HG03135 (cell line): ENCODE data around the gene STAP2.

Experiments used
- ATAC-seq: cut with Tn5 transposase; IDR thresholded peaks from one replicate; pipeline ENCODE4 v1.9.1; 2021; ENCODE audit warnings: mild to moderate bottlenecking, moderate library complexity; ENCODE audit not compliant: unreplicated experiment

The STAP2 gene, protein sequence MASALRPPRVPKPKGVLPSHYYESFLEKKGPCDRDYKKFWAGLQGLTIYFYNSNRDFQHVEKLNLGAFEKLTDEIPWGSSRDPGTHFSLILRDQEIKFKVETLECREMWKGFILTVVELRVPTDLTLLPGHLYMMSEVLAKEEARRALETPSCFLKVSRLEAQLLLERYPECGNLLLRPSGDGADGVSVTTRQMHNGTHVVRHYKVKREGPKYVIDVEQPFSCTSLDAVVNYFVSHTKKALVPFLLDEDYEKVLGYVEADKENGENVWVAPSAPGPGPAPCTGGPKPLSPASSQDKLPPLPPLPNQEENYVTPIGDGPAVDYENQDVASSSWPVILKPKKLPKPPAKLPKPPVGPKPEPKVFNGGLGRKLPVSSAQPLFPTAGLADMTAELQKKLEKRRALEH

DNA sequence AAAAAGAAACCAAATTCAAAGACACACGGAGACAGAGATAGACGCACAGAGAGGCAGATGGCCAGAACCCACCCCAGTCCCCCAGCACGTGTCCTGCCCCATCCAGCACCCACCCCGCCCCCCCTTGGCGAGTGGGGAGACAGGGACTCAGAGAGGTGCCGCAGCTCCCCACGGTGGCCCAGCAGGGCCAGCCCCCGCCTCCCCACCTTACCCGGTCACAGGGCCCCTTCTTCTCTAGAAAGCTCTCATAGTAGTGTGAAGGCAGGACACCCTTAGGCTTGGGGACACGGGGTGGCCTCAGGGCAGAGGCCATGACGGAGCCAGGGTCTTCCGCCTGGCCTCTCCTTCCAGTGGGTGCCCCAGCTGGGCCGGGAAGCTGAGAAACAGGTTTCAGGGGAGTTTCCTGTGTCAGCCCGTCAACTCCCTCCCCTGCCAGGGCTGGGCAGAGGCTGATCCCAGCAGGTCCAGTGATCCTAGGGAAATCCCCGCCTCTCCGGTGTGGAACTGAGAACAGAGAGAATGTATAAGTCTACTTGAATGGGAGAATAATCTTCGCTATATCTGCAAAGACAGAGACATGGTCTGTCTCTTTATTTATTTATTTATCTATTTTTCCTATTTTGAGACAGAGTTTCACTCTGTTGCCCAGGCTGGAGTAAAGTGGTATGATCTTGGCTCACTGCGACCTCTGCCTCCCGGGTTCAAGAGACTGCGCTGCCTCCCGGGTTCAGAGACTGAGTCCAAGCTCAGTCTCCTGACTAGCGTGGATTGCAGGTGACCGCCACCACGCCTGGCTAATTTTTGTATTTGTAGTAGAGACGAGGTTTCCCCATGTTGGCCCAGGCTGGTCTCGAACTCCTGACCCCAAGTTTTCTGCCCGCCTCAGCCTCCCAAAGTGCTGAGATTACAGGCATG, at the start of gene STAP2:
STAP2 (minus strand) TSS at position 387 of the 915 bp plus-strand sequence; CDS start at position 313, 74 bp downstream.
- no peak for ATAC-seq

DNA sequence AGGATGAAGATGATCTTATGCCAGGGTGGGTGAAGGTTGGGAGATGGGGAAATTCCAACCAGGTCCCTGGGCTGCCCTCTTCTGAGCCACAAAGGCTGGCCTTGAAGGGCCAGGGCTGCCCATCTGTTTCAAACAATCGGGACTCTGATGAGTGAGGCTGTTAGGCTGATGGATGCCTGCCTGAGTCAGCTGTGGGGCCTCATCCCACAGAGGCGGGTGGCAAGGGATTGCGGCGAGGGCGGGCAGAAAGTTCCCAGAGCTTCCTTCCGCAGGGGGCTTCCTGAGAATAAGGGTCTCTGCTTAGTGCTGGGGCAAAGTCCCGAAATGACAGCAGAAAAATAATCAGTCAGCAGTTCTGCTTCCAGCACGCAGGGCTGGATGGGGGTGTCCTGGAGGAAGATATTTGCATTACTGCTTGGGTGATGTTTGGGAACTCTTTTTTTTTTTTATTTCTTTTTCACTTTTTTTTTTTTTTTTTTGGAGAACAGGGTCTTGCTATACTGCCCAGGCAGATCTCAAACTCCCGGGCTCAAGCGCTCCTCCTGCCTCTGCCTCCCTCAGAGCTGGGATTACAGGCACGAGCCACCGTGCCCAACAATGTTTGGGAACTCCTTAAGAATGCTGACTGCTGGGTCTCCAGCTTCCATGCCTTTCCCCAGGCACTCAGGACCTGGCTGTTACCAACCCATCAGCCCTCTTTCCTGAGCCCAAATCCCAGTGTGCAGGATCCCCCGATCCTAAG, 47.6 kb upstream of the STAP2 start:
- ATAC-seq: no peak

DNA sequence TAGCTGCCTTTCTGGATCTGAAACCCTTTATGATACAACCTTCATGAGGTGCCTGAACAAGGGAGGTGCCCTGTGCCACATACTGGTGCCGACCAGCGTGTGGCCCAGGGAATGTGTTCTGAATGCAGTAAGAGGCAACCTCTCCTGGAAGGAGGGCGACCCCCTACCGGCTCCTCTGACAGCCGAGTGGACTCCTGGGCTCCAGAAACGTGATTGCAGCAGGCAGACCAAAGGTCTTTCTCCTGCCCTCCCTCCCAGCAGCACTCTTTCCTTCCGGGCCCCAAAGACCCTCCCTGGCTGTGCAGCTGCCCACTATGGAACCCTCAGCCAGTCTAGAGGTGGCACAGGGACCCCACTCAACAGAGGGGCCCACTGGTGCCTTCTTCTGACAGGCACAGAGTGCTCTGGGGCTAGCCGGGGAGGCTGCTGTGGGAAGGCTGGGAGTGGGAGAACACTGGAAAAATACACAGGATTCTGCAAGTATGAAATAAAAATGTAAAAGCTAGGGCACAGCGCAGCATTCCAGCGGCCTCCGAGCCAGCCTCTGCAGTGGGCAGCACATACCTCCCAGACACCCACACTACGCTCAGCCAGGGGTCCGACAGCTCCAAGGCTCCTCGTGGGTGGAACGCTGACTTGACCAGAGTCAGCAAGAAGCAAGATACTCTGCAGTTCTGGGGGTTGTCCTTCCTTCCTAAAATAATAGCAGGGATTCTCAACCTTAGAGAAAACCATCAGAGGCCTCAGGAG, 46.8 kb upstream of the STAP2 start:
- no peak for ATAC-seq

DNA sequence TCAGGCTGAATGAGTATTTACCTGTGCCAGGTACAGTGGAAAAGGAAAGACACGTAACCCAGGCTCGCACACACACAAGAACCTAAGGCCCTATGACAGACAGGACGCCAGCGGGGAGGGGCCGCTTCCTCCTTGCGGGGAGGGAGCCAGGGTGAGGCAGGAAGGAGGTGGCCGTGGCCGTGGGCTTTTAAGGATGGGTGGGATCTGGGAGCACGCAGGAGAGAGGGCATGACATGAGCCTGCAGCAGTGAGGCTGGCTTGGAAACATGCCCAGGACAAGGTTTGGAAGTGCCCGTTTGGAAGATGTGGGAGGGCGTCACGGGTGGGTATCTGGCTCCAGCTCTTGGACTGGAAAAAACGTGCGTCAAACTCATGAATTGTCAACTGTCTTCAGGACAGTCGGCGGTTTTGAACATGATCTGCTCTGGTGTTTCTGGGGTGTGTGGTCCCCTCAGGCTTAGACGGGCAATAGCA, 41.7 kb upstream of the STAP2 start:
- ATAC-seq: no peak

DNA sequence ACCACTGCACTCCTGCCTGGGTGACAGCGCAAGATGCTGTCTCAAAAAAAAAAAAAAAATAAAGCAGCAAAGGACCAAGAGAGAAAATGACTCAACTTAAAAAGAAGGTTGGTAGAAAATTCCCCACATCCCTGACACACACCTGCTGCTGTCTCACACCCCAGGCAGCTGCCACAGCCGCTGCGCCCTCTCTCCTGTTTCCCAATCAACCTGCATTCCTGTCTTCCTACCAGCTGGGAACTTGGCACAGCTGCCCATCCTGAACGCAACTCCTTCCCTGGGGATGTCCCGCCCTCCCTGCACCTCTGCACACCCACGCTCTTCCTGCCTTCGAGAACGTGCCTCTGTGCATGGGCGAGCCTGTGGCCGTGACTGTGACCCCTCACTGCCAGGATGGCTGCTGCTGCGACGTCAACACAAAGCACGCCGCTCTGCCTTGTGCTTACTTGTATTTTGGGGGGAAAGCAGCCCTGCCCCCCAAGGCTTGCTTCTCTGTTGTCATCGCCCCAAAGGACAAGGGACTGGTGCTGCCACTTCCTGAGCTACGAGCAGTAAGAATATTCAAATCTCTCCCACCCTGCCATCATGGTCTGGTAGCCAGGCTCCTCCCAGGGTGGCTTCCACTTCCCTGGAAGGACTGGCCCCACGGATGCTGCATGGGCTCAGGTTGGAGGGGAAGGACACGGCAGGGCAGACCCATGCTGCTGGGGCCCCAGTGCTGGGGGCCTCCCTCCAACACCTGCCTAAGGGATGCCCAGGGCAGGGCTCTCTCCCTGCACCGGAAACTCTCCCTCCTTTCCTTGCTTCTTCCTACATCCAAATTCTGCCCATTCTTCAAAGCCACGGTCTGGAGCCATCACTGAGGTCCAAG, 41.0 kb upstream of the STAP2 start:
- ATAC-seq: no peak

DNA sequence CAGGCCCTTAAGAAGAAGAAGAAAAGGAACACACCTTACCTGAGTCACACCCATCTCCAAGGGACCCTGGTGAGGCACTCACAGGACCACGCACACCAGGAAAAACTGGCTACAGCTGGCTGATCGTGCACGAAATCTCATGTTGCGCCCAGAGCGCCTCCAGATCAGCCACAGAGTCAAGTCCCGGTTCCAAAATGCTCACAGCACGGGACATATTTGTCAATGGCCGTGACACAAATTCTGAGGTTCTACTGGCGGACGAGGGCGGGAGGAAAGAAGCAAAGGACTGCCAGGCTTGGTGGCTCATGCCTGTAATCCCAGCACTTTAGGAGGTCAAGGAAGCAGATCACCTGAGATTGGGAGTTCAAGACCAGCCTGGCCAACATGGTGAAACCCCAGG, 40.3 kb upstream of the STAP2 start:
- ATAC-seq: no peak

DNA sequence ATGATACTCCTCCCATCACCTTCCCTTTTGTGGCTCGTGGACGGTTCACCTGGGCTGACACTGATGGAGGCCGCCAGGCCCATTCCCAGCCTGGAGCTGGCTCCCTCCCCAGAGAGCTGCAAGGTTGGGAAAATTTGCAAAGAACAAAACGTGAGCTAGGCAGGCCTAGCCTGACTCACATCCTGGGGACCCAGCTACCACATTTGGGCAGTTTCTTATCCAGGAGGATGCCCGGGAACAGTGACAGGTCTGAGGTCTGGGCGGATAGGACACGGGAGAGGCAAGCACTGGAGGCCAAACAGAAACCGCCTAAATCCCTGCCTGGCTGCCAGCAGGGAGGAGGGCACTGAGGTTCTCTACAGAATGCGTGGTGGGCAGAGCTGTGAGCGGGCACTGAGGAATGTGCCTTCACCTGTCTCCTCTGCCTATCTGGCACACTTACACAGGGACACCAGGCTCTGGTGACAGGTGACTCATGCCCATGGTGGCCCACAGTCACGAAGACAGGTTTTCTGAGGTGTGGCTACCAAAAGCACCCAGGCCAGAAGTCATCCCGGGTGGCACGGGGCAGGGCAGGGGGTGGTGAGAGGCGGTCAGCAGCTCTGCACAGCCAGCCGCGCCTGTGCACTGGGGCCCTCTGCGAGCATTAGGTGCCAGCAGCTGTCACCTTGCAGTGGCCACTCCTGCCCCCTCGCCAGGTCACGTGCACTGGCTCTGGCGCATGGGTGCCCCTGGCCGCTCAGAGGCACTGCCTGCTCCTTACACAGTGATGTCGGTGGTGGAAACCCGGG, 38.6 kb upstream of the STAP2 start:
- ATAC-seq: no peak

DNA sequence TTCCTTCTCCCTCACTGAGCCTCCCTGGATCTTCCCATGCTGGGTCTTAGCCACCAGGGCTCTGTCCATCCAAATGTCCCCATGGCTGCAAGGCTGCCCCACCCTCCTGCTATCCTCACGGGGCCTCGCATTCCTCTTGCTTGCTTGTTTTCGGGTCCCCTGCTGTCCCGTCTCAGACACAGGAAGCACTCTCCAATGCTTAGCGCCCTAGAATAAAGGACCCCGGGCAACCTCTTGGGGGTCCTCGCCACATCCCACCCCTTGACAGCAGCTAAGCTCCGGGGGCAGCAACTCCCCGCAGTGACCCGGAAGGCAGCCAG, 38.0 kb upstream of the STAP2 start:
- no peak for ATAC-seq

DNA sequence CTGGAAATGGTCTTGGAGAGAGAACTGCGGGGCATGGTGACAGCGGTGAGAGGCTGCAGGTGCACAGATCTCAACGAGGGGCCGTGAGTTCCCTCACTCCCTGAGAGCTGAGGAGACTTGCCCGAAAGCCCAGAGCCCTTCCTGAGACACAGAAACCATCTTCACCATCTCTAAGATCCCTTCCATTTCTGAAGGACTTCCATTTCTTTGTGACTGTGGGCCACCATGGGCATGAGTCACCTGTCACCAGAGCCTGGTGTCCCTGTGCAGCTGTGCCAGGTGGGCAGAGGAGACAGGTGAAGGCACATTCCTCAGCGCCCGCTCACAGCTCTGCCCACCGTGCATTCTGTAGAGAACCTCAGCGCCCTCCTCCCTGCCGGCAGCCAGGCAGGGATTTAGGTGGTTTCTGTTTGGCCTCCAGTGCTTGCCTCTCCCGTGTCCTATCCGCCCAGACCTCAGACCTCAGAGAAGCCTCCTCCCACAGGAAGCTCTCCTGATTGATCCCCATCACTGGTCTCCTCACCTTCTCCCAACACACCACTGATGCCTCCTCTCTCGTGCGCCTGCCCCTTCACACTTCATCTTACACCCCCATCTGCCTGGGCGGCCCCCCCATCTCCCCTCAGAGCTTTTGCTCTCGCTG, 37.5 kb upstream of the STAP2 start:
- no peak for ATAC-seq

DNA sequence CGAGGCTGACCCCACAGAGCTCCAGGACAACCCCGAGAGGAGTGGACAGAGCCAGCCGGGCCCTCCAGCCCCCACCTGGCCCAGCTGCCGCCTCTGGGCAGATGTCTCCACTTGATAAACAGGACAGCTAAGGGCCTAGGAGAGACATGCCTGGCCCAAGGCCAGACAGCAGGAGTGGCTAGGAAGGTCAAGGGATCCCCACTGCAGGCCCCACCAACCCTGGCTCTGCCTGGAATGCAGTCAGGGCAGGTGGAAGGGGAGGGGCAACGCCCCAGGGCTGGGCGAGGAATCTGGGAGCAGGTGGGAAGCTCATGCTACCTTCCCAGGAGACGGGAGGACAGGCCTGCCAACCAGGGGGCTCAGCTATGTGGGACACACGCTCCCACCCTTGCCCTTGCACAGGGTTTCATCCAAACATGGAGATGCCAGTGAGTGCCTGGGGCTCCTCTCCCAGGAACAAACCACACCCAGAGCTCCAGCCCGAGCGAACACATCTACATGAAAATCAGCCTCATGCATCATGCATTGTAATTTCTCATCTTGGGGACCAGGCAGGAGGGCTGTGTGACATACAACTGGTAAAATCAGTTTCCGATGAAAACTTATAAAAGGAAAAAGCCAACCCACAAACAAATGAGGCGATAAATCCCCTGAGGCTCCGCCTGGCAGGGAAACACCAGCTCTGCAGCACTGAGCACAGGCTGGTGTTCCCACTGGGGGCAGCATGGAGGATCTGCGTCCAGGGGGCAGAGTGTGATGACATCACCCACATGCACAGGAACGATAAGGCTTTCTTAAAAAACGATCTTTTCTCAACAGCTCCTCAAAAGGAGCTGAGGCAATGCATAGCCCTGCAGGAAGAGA, 36.8 kb upstream of the STAP2 start:
- ATAC-seq: no peak

DNA sequence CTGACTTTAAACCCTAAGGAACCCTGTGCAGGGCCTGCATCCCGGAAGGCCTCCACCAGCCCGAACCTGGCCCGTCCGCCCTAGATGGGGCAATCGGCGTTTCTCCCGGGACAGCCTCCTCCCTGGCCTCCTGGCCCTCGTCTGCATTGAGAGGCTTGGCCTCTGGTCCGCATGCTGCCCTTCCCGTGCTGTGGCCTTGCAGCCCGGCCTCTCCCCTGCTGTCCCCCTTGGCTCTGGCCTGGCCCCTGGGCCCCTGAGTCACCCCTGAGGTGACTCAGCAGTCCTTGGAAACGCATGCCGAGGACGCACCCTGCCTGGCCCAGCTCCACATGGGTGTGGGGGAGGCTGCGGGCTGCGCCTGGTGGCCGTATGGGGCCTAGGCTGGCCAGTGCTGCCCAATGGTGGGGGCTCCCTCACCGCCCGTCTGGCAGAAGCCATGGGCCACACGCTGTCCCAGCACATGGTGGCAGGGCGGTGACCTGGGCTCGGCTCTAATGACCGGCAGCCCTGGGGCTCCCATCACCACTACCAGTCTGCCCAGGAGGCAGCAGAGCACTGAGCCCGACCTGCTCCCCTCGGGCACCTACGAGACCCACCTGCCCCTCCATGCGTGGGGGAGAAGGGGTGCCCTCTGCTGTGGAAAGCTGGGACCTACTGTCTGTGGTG, 36.0 kb upstream of the STAP2 start:
- ATAC-seq: no peak

DNA sequence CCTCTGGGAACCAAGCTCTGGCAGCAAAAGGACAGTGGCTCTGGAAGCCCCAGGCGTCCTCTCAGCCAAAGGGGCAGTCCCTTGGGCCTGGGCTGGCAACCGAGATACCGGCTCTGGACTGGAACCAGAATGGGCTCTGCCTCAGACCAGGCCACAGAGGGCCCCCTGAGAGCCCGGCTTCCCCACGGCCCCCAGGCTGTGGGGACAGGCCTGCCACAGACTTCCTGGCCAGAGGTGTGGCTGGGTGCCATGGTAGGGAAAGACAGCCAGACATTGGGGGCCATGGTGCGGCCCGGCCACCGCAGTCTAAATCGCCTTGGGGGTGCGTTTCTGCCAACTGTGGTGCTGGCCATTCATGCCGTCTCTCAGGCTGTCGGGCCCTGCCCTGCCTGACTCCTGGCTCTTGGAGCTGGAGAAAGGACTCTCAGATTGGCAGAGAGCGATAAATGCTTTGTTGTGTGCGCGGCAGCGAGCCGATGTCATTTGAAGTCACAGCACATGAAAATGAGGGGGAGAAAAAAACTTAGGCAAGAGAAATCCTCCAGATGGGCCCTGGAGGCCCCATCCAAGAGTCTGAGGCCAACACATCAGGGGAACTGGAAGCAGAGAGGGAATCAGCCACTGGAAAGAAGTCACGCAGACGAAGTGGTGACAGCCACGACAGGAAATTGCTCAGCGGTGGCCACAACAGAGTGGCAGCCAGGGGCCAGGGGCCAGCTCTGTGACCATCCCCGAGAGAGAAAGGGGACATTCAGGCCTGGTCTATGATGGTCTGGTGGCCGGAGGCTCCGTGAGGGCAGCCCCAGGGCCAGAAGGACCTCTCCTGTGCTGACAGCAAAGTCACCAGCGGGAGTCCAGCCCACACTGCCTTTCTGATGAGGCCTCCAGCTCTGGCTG, 35.2 kb upstream of the STAP2 start:
- no peak for ATAC-seq

DNA sequence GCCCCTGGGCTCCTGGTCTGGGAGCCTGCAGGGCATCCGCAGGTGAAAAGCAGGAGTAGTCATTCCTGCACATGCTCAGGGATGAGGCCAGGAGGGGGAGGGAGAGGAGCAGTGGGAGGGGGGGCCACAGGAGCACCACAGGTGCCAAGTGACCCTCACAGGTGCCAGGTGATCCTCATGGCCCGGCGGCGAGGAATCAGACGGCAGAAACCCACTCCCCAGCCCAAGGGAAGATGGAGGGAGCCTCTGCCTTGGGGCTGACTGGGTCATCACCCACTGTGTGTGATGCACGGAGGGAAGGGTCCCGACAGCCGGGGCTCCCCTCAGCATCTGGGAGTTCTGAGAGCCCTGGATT, 34.4 kb upstream of the STAP2 start:
- ATAC-seq: no peak

DNA sequence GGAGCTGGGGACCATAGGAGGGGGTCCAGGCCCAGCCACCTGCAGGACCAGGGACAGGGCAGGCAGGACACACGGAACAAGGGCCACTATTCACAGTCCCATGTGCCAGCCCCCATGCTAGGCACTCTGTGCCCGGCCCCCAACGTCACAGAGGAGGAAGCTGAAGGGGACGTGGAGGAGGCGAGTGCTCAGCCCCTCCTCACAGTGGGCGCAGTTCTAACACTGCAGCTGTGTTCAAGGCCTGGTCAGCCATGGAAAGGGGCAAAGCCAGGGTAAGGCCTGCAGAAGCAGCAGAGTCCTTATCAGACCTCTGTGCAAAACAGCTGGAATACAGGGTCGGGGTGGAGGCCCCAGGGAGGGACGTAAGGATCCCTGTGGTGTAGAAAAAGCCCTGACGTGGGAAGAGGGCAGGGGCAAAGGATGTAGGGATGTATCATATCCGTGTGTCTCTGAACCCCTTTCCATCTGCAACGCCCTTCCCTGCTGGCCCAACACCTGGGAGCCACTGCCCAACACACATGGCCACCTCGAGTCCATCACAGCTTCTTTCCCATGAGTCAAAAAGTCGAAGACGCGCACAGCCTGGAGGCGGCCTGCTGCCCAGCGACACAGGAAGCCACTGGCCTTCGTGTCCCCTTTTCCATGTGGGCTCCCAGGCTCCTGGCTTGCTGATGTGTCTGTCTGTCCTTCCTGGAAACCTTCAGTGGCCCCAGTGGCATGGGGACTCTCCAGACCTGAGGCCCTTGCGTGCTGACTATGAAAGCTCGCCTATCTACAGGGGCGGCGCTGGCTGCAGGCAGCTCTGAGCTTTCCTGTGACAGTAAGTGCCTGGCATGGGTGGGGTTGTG, 33.8 kb upstream of the STAP2 start:
- ATAC-seq: no peak
